Activated CD4-positive, alpha-beta T cell treated with anti-CD3 and anti-CD28 coated beads for 36 hours (primary cell): ENCODE data around the gene XDH. TPM values are rescaled to one million over a fixed set of nuclear protein-coding genes. Genes with fewer than 3 reads are reported as not detected.
A peak's percentile ranks its signal among the peaks of the same experiment; 100 is the strongest.

Experiments used
- ATAC-seq: fragments of 200-7000 bp; cut with Tn5 transposase; one replicate; pipeline ENCODE4 v1.10.0; 2021; ENCODE audit warnings: mild to moderate bottlenecking, moderate library complexity
- CTCF ChIA-PET: fragments of 350-600 bp; sonication (Branson Sonifier 250); formaldehyde crosslinking; loops from one replicate; lab custom pipeline; 2021; ENCODE audit warnings: antibody characterized with exemption; lab: Charles Lee
- POLR2A ChIA-PET: fragments of 350-600 bp; sonication (Branson Sonifier 250); formaldehyde crosslinking; loops from one replicate; lab custom pipeline; 2021; ENCODE audit warnings: antibody characterized with exemption, inconsistent platforms; lab: Charles Lee
- DNase-seq: peaks from one replicate; pipeline ENCODE4 v3.0.0-alpha.2; 2020
- H3K27ac Mint-ChIP-seq: one replicate; pipeline ENCODE4 v1.8.0; 2021; ENCODE audit warnings: mixed read lengths
- H3K27me3 Mint-ChIP-seq: one replicate; pipeline ENCODE4 v1.8.0; 2021; ENCODE audit warnings: mixed read lengths
- H3K36me3 Mint-ChIP-seq: one replicate; pipeline ENCODE4 v1.8.0; 2021; ENCODE audit warnings: low read depth, mixed read lengths
- H3K4me1 Mint-ChIP-seq: one replicate; pipeline ENCODE4 v1.8.0; 2021; ENCODE audit warnings: mixed read lengths
- H3K4me3 Mint-ChIP-seq: one replicate; pipeline ENCODE4 v1.8.0; 2021; ENCODE audit warnings: mild to moderate bottlenecking, moderate library complexity, mixed read lengths
- H3K9me3 Mint-ChIP-seq: one replicate; pipeline ENCODE4 v1.8.0; 2021; ENCODE audit warnings: low read depth, mixed read lengths
- intact Hi-C, 2 experiments: fragments of 100-400 bp; cut with DNase I in 1 of 2; cut with micrococcal nuclease in 1 of 2; formaldehyde crosslinking; loops; one replicate each; pipeline versions ENCODE4 v1.14.2 to v1.15.1; 2022 to 2024; cut with DNase I, micrococcal nuclease
- total RNA-seq, 2 experiments: library from RNA; stranded (reverse); gene quantifications; one replicate each; pipeline ENCODE4 v1.2.3, GENCODE V29; 2021

Gene XDH
- total RNA-seq, result under 1 TPM in 1 of 2 experiments, not detected in 1; 0.11 TPM

DNA sequence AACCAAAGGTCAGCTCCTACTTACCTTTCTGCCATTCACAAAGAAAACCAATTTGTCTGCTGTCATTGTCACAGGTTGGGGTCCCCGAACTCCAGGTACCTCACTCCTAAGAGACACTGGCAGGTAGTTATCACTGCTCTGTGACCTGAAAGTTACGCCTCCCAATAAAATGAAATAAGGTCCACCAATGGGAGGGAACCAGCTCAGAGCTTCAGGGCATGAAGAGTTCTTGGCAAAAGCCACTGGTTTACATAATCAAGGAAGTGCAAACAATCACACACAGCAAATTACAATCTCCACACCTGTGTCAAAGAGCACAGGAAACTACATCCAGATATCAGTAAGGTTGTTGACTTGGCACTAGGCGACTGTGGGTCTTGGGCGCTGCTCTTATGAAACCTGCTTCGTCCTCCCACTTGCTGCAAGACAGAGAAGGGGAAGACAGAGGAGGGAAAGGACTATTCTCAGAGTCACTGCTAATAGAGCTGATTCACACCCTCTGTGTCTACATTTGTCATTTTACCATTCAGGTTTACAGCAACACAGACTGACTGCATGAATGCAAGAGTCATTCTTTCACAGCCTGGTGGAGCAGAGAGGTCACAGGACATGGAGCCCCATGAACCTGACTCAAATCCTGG lies at the start of gene XDH:
Gene XDH (minus strand): TSS at position 142 of the 641 bp plus-strand sequence. CDS start 76 bp downstream, at position 66.
- H3K9me3 Mint-ChIP-seq, result peaks cover 15% of the 10 kb centered on the region
- H3K4me3 Mint-ChIP-seq, result no peak within 1 kb of the TSS
- no peak within 1 kb of the TSS for H3K27ac Mint-ChIP-seq
- ChIA-PET POLR2A (no interaction called here), CTCF (interaction anchor here (0.6 to 0.9 kb wide), 2 partner anchors 27 to 109 kb away, joined by 3 to 5 read pairs; no protein-coding TSS in a partner anchor)
- no peaks in the 10 kb centered on the region for H3K36me3 Mint-ChIP-seq
- ATAC-seq (peak; percentile 44), DNase-seq (no peak)
- peaks cover 9% of the 10 kb centered on the region for H3K27me3 Mint-ChIP-seq
- intact Hi-C loops, result loop anchor here (1.0 to 10.0 kb wide), 2 partner anchors 110 kb away; no protein-coding TSS in a partner anchor
- H3K4me1 Mint-ChIP-seq, result peaks cover 10% of the 10 kb centered on the region

GRCh38 chr2:31457651-31458050 lies 43.1 kb upstream of the XDH start:
- POLR2A ChIA-PET, result no interaction called here
- intact Hi-C loops, result no loop called here
- no peak for DNase-seq
- no peak overlapping the region for H3K4me3 Mint-ChIP-seq
- CTCF ChIA-PET, result interaction anchor here (0.6 kb wide), 1 partner anchor 26 kb away, joined by 4 read pairs; no protein-coding TSS in a partner anchor
- no peak for ATAC-seq
- no peaks in the 10 kb centered on the region for H3K4me1 Mint-ChIP-seq
- H3K9me3 Mint-ChIP-seq, result peaks cover 13% of the 10 kb centered on the region
- H3K27ac Mint-ChIP-seq, result no peak overlapping the region
- H3K36me3 Mint-ChIP-seq, result peaks cover 1% of the 10 kb centered on the region
- H3K27me3 Mint-ChIP-seq, result peaks cover 7% of the 10 kb centered on the region

- Mint-ChIP-seq H3K9me3 (peaks cover 21% of the 10 kb centered on the region), H3K4me1 (no peaks in the 10 kb centered on the region), H3K36me3 (no peaks in the 10 kb centered on the region), H3K27me3 (peaks cover 17% of the 10 kb centered on the region), H3K4me3 (no peak overlapping the region), H3K27ac (no peak overlapping the region)
- ChIA-PET POLR2A (no interaction called here), CTCF (interaction anchor here (0.5 kb wide), 1 partner anchor 77 kb away, joined by 3 read pairs; no protein-coding TSS in a partner anchor)
- DNase-seq (no peak), ATAC-seq (no peak)
- intact Hi-C loops, result no loop called here
Measured at GRCh38 chr2:31446848-31447247, 32.3 kb upstream of the XDH start.

DNA sequence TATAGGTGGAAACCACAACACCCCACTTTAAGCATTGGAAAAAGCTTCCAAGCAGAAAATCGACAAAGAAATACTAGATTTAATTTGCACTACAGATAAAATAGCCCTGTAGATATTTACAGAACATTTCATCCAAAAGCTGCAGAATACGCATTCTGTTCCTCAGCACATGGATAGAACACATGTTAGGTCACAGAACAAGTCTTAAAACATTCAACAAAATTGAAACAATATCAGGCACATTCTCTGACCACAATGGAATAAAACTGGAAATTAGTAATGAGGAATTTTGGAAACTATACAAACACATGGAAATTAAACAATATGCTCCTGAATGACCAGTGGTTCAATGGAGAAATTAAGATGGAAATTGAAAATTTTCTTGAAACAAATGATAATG lies 27.8 kb upstream of the XDH start:
- DNase-seq (no peak), ATAC-seq (no peak)
- no peak overlapping the region for H3K27ac Mint-ChIP-seq
- no peaks in the 10 kb centered on the region for H3K36me3 Mint-ChIP-seq
- CTCF ChIA-PET, result no interaction called here
- peaks cover 5% of the 10 kb centered on the region for H3K9me3 Mint-ChIP-seq
- no peaks in the 10 kb centered on the region for H3K4me1 Mint-ChIP-seq
- H3K4me3 Mint-ChIP-seq, result no peak overlapping the region
- intact Hi-C loops, result no loop called here
- H3K27me3 Mint-ChIP-seq, result peaks cover 7% of the 10 kb centered on the region
- POLR2A ChIA-PET, result no interaction called here

DNA sequence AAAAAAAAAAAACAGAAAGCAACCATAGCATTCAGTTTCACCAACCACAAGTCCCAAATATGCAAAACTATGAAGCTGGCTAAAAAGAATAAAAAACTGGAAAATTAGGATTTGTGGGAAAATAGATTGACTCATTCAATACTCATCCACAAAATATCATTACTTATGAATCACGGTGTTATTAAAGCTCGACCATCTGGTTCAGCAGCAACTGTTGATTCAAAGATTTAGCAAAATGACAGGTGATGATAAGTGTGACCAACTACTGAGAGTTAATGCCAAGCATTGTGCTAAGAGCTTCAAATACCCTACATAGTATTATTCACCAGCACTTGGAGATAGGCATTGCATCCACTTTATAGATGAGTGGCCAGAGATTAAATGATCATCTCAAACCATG lies 26.2 kb upstream of the XDH start:
- POLR2A ChIA-PET, result no interaction called here
- Mint-ChIP-seq H3K27ac (no peak overlapping the region), H3K4me1 (no peaks in the 10 kb centered on the region), H3K36me3 (no peaks in the 10 kb centered on the region), H3K9me3 (peaks cover 5% of the 10 kb centered on the region), H3K27me3 (peaks cover 7% of the 10 kb centered on the region), H3K4me3 (no peak overlapping the region)
- no peak for DNase-seq
- intact Hi-C loops, result no loop called here
- CTCF ChIA-PET, result no interaction called here
- no peak for ATAC-seq

GRCh38 chr2:31434911-31435310 lies 20.4 kb upstream of the XDH start:
- peaks cover 7% of the 10 kb centered on the region for H3K4me1 Mint-ChIP-seq
- ChIA-PET CTCF (interaction anchor here (0.8 kb wide), 1 partner anchor 28 kb away, joined by 3 read pairs; no protein-coding TSS in a partner anchor), POLR2A (no interaction called here)
- DNase-seq (no peak), ATAC-seq (no peak)
- H3K9me3 Mint-ChIP-seq, result no peaks in the 10 kb centered on the region
- H3K27ac Mint-ChIP-seq, result no peak overlapping the region
- H3K4me3 Mint-ChIP-seq, result no peak overlapping the region
- H3K27me3 Mint-ChIP-seq, result peaks cover 5% of the 10 kb centered on the region
- H3K36me3 Mint-ChIP-seq, result no peaks in the 10 kb centered on the region
- intact Hi-C loops, result no loop called here

- Mint-ChIP-seq H3K36me3 (no peaks in the 10 kb centered on the region), H3K27ac (no peak overlapping the region), H3K9me3 (no peaks in the 10 kb centered on the region), H3K27me3 (peaks cover 13% of the 10 kb centered on the region), H3K4me3 (no peak overlapping the region), H3K4me1 (peaks cover 18% of the 10 kb centered on the region)
- ChIA-PET POLR2A (no interaction called here), CTCF (no interaction called here)
- ATAC-seq, result no peak
- DNase-seq, result no peak
- intact Hi-C loops, result no loop called here
Measured at GRCh38 chr2:31433541-31433940, 19.0 kb upstream of the XDH start.

DNA sequence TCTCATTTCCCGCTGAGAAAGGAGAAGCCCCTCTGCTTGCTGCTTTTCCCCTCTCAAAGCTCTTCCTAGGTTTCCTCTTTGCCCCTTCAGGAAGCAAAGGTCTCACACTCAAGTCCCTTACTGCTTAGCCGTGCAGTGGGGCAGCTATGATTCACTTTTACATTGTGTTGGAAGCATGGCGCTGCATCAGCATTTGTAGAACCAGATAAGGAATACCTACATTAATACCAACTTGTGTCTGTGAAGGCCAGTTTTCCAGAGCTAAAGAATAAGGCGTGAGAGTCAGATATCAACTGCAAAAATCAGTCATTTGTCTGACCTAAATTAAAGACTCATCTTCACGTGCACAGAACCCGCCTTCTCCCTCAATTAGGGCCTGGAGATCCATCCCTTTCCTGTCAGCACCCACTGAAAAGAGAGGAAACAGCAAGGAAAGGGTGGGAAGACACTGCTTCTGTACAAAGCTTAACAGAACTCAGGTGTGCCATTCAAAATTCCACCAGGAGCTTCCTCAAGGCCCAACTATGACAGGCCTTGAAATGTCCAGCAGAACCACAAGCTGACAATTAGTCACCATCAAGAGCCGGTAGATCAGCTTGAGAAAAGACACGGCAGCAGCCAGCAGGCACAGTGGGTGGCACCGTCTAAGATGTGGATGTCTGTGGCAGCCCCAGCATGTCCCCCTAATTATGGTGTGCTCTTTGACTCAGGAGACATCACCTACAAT lies 16.1 kb upstream of the XDH start:
- no peaks in the 10 kb centered on the region for H3K36me3 Mint-ChIP-seq
- no peak overlapping the region for H3K27ac Mint-ChIP-seq
- ChIA-PET CTCF (interaction anchor here (1.0 kb wide), 2 partner anchors 20 to 93 kb away, joined by 3 read pairs; no protein-coding TSS in a partner anchor), POLR2A (no interaction called here)
- H3K9me3 Mint-ChIP-seq, result no peaks in the 10 kb centered on the region
- no peak for DNase-seq
- peaks cover 18% of the 10 kb centered on the region for H3K4me1 Mint-ChIP-seq
- intact Hi-C loops, result no loop called here
- no peak for ATAC-seq
- H3K27me3 Mint-ChIP-seq, result peaks cover 15% of the 10 kb centered on the region
- no peak overlapping the region for H3K4me3 Mint-ChIP-seq

GRCh38 chr2:31429759-31430438 lies 15.4 kb upstream of the XDH start:
- Mint-ChIP-seq H3K27ac (no peak overlapping the region), H3K4me3 (no peak overlapping the region), H3K27me3 (peaks cover 17% of the 10 kb centered on the region), H3K36me3 (no peaks in the 10 kb centered on the region), H3K9me3 (no peaks in the 10 kb centered on the region), H3K4me1 (peaks cover 18% of the 10 kb centered on the region)
- CTCF ChIA-PET, result interaction anchor here (1.0 kb wide), 1 partner anchor 94 kb away, joined by 3 read pairs; no protein-coding TSS in a partner anchor
- ATAC-seq (peak; percentile 91), DNase-seq (peak; percentile 69)
- intact Hi-C loops, result no loop called here
- POLR2A ChIA-PET, result no interaction called here

GRCh38 chr2:31429040-31429439 lies 14.5 kb upstream of the XDH start:
- intact Hi-C loops, result no loop called here
- POLR2A ChIA-PET, result no interaction called here
- ATAC-seq (no peak), DNase-seq (no peak)
- no peak overlapping the region for H3K27ac Mint-ChIP-seq
- no peaks in the 10 kb centered on the region for H3K9me3 Mint-ChIP-seq
- CTCF ChIA-PET, result no interaction called here
- H3K27me3 Mint-ChIP-seq, result peaks cover 19% of the 10 kb centered on the region
- peaks cover 18% of the 10 kb centered on the region for H3K4me1 Mint-ChIP-seq
- no peak overlapping the region for H3K4me3 Mint-ChIP-seq
- H3K36me3 Mint-ChIP-seq, result no peaks in the 10 kb centered on the region

DNA sequence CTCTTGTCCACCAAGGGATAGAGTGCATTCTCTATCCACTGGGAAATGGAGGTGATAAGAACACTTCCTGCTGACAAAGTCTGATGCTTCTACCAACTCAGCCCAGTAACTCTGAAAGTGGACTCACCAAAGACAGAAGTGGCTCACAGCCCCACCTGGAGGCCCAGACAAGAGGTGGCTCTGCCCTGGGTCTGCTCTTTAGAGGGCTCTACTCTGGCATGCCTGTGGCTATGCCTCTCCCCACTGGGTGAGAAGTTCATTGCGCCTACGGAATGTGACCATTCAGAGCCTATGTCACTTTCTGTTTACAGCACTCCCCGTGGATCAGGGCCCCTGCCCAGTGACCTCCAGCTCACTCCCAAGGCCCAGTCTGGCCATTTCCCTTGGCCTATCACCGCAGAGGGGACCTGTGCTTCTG lies 13.5 kb upstream of the XDH start:
- intact Hi-C loops, result no loop called here
- DNase-seq (peak; percentile 25), ATAC-seq (no peak)
- ChIA-PET CTCF (interaction anchor here (0.6 to 0.8 kb wide), 2 partner anchors 63 to 72 kb away, joined by 3 read pairs; no protein-coding TSS in a partner anchor), POLR2A (no interaction called here)
- H3K4me3 Mint-ChIP-seq, result no peak overlapping the region
- no peak overlapping the region for H3K27ac Mint-ChIP-seq
- peaks cover 18% of the 10 kb centered on the region for H3K4me1 Mint-ChIP-seq
- peaks cover 19% of the 10 kb centered on the region for H3K27me3 Mint-ChIP-seq
- H3K36me3 Mint-ChIP-seq, result no peaks in the 10 kb centered on the region
- H3K9me3 Mint-ChIP-seq, result no peaks in the 10 kb centered on the region
